Type B pancreatic cell (in vitro differentiated cells): ENCODE results near the gene RUNX2. TPM values are rescaled to one million over a fixed set of nuclear protein-coding genes. Genes with fewer than 3 reads are reported as not detected.

Source experiments
- DNase-seq: peaks from one replicate; pipeline ENCODE4 v3.0.0; 2021; ENCODE audit warnings: mixed read lengths; ENCODE audit not compliant: unreplicated experiment; ENCODE audit errors: extremely low spot score
- H3K27ac Mint-ChIP-seq: 2 replicates; pipeline ENCODE4 v1.8.0; 2021; ENCODE audit warnings: mild to moderate bottlenecking, mixed read lengths
- H3K27me3 Mint-ChIP-seq: 2 replicates; pipeline ENCODE4 v1.8.0; 2021; ENCODE audit warnings: mixed read lengths
- H3K36me3 Mint-ChIP-seq: 2 replicates; pipeline ENCODE4 v1.8.0; 2021; ENCODE audit warnings: mixed read lengths
- H3K4me1 Mint-ChIP-seq: one replicate; pipeline ENCODE4 v1.8.0; 2021; ENCODE audit warnings: mixed read lengths; ENCODE audit not compliant: unreplicated experiment
- H3K4me3 Mint-ChIP-seq: 2 replicates; pipeline ENCODE4 v1.8.0; 2021; ENCODE audit warnings: mild to moderate bottlenecking, mixed read lengths
- H3K9me3 Mint-ChIP-seq: 2 replicates; pipeline ENCODE4 v1.8.0; 2021; ENCODE audit warnings: mixed read lengths
- total RNA-seq: library from RNA; stranded (reverse); gene quantifications from 2 replicates; pipeline ENCODE4 v1.2.1, GENCODE V29; 2021; ENCODE audit warnings: low replicate concordance
- TF ChIP-seq, protein P1 (sequence below): fragments of 200-600 bp; sonication (generic); conservative IDR thresholded peaks from 2 replicates; pipeline ENCODE4 v1.5.0; 2021; ENCODE audit warnings: antibody characterized with exemption, mild to moderate bottlenecking

The RUNX2 gene
- total RNA-seq, 1 donor from 2014 or later: 6.0 TPM

DNA sequence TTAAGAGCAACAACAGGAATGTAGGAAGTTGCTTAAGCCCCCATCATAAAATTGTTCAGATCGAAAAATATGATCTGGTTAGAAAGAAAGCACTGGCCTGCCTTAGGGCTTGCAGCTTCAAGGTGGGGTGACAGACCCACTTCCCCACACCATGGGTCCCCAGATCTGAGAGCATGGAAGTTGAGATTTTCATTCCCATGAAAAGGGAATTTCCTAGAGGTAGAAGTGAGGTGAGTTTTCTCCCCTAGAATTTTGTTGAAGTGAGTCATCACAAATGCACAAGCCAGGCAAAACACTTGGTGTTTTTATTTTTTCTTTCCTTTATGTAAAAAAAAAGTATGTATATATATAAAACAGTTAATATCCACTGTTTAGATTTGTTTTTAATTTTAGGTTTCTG is 263.2 kb downstream of the RUNX2 start:
- H3K27ac Mint-ChIP-seq: peak overlapping the region; percentile 88
- peaks cover 47% of the 10 kb centered on the region for H3K4me1 Mint-ChIP-seq
- no peak for DNase-seq

DNA sequence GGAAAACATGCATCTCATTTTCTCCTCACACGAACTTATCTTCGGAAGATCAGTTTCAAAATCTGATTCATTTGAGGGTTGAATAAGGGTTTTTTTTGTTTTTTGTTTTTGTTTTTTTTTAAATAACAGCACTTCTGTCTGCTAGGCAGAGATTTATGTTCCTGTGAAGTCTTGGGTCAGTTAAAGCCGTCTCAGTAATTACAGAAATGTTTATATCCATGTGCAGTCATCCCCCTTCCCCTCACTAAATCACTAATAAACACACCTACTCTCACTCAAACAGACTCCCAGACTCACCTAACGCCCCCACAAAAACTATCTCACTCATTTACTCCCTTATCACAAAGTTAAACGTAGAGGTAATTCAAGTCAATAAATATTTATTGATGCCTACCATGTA is 263.8 kb downstream of the RUNX2 start:
- Mint-ChIP-seq H3K4me3 (no peak overlapping the region), H3K27me3 (peaks cover 4% of the 10 kb centered on the region), H3K27ac (peak overlapping the region; percentile 88), H3K9me3 (no peaks in the 10 kb centered on the region), H3K4me1 (peaks cover 46% of the 10 kb centered on the region), H3K36me3 (no peaks in the 10 kb centered on the region)
- DNase-seq: no peak
- TF ChIP-seq, protein P1, sequence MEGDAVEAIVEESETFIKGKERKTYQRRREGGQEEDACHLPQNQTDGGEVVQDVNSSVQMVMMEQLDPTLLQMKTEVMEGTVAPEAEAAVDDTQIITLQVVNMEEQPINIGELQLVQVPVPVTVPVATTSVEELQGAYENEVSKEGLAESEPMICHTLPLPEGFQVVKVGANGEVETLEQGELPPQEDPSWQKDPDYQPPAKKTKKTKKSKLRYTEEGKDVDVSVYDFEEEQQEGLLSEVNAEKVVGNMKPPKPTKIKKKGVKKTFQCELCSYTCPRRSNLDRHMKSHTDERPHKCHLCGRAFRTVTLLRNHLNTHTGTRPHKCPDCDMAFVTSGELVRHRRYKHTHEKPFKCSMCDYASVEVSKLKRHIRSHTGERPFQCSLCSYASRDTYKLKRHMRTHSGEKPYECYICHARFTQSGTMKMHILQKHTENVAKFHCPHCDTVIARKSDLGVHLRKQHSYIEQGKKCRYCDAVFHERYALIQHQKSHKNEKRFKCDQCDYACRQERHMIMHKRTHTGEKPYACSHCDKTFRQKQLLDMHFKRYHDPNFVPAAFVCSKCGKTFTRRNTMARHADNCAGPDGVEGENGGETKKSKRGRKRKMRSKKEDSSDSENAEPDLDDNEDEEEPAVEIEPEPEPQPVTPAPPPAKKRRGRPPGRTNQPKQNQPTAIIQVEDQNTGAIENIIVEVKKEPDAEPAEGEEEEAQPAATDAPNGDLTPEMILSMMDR: no peak

More for the DNA sequence above, 263.2 kb downstream of the RUNX2 start:
- no peak overlapping the region for H3K4me3 Mint-ChIP-seq
- H3K36me3 Mint-ChIP-seq: no peaks in the 10 kb centered on the region
- H3K27me3 Mint-ChIP-seq: peaks cover 4% of the 10 kb centered on the region
- TF ChIP-seq, protein P1: no peak
- no peaks in the 10 kb centered on the region for H3K9me3 Mint-ChIP-seq

DNA sequence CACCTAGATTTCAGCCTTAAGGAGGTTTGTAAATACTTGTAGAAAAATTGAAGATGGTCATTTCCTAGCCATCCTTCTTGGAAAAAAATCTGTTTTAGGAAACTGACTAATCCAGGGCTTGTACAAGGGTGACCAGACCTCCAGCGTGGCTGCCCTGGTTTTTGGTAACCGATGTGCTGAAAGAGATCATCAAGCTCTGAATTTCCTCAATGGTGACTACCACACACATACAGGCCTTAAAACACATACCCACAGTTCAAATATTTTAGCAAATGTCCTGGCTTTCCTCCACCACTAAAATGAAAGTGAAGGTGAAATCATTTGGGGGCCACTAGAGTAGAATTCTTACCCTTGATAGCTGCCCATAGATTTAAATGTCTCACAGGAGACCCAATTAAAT is 264.9 kb downstream of the RUNX2 start:
- no peak overlapping the region for H3K4me3 Mint-ChIP-seq
- DNase-seq: no peak
- TF ChIP-seq, protein P1: no peak
- no peak overlapping the region for H3K27ac Mint-ChIP-seq
- H3K4me1 Mint-ChIP-seq: peaks cover 40% of the 10 kb centered on the region
- no peaks in the 10 kb centered on the region for H3K9me3 Mint-ChIP-seq
- no peaks in the 10 kb centered on the region for H3K36me3 Mint-ChIP-seq
- peaks cover 4% of the 10 kb centered on the region for H3K27me3 Mint-ChIP-seq

DNA sequence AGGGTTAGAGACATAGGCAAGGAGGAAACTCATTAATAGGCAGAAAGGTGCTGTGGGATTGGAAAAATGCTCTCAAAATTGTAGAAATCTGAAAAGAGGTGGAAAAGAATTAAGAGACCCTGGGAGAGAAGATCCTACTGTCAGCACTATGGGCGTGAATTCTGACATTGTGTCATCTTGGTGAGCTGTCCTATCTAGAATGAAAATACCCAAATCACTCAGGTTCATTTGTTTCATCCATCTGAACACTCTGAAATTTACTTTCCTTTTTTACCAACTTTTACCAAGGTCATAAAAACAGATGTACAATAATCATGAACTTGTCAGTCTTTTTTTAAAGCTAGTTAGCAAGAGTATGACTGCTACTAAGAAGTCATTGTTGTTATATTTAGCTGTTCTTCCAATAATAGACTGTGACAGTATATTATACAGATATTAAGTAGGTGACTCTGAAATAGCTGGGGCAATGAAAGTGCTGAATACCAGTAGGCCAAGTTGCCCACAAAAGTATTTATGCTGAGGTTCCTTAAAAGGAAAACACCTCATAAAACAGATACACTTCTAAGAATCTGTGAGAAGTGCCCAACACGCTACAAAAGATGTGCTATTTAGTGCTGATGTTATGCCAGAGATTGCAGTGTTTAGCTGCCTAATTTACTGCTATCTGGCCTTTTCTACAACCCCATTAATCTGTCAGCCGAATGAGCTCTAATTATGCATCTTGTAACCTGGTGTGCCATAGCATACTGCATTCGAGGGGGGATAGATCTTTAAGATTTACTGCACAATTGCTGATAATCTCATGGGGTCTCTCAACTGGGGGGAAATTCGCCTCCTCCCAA is 267.1 kb downstream of the RUNX2 start:
- DNase-seq: no peak

DNA sequence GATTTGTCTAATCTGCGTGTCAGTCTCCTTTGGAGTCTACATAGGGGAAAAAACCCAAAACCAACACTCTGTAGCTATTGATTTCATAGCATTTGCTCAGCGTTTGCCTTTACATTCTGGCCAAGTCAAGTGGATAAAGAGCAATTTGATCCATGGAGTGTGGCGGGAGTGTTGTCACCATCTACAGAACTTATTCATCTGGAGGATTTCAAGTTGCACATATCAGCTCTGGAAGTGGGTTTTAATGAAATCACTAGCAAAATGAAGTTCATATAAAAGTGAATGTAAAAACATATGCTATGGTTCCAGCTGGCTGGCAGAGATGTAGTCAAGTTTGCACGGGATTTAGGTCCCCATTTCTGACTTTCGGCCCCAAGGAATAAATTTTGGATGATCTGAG is 269.3 kb downstream of the RUNX2 start:
- TF ChIP-seq, protein P1: no peak
- Mint-ChIP-seq H3K36me3 (no peaks in the 10 kb centered on the region), H3K4me3 (no peak overlapping the region), H3K4me1 (peaks cover 6% of the 10 kb centered on the region), H3K9me3 (peaks cover 3% of the 10 kb centered on the region), H3K27me3 (peaks cover 4% of the 10 kb centered on the region), H3K27ac (no peak overlapping the region)
- DNase-seq: no peak

More for the DNA sequence above, 267.1 kb downstream of the RUNX2 start:
- H3K9me3 Mint-ChIP-seq: peaks cover under 1% of the 10 kb centered on the region
- TF ChIP-seq, protein P1: no peak
- H3K4me1 Mint-ChIP-seq: peaks cover 28% of the 10 kb centered on the region
- no peak overlapping the region for H3K27ac Mint-ChIP-seq
- H3K4me3 Mint-ChIP-seq: no peak overlapping the region
- H3K27me3 Mint-ChIP-seq: peaks cover 4% of the 10 kb centered on the region
- no peaks in the 10 kb centered on the region for H3K36me3 Mint-ChIP-seq
